GM19025 (cell line): Measurements from ENCODE around the gene CCZ1B.
"Not testable (repeated sequence)": the region's sequence is repeated elsewhere in the genome, so short reads cannot be mapped to it uniquely, and the experiment has no call there.

Experiments used
- ATAC-seq: cut with Tn5 transposase; IDR thresholded peaks from one replicate; pipeline ENCODE4 v1.9.1; 2021; ENCODE audit warnings: mild to moderate bottlenecking, low read depth, moderate library complexity; ENCODE audit not compliant: unreplicated experiment

The CCZ1B gene

DNA sequence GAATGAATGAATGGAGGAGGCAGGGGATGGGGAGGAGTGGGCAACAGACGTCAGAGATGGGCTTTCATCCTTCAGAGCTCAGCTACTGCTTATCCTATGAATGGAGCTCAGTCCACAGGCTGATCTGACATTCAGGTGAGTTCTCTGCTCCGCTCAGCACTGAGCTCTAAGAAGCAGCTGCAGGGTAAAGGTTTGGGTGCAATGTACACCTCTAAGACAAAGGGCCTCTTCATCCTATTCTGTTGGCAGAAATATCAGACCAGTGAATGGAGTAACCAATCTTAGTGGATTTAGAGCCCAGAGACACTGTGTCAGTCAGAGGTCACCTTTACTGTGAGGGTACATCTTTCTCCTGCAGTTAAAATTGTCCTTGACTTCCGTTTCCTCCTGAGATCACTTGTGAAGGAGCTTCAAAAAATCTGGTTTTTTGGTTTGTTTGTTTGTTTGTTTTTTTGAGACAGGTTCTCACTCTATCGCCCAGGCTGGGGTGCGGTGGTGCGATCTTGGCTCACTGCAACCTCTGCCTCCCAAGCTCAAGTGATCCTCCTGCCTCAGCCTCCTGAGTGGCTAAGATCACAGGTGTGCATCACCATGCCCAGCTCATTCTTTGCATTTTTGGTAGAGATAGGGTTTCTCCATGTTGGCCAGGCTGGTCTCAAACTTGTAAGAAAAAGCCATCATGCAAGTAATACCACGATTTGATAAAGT is 5.1 kb upstream of the CCZ1B start:
- ATAC-seq: no peak

DNA sequence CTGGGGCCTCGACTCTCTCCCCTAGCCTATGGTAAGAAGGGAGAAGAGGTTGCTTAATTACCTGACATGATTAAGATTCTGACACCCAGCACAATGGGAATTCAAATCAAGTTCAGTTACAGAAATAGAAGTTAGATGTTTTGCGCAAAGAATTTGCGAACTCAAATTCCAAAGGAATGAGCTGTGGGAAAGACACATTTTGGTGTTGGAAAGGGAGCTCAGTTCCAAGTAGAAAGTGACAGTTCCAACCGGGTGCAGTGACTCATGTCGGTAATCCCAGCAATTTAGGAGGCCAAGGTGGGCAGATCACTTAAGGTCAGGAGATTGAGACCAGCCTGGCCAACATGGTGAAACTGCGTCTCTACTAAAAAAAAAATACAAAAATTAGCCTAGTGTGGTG is 4.0 kb upstream of the CCZ1B start:
- not testable (repeated sequence) for ATAC-seq

DNA sequence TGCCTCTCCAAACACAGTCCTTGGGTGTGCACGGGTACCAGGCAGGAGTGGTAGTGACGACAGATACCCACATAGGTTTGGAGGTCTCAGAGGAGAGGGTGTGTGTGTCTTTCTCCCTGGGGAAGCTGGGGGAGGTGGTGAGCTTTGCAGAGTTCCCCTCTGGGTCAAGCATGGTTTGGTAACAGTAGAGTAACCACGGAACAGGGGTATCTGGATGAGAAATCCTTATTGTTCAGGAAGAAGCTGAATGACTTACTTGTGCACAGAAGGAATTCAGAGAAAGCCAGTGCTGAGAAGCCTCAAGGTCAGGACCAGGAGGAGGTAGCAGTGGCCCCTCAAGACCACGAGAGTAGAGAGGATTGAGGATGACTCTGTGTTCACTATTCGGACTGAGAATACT is 3.5 kb upstream of the CCZ1B start:
- not testable (repeated sequence) for ATAC-seq

DNA sequence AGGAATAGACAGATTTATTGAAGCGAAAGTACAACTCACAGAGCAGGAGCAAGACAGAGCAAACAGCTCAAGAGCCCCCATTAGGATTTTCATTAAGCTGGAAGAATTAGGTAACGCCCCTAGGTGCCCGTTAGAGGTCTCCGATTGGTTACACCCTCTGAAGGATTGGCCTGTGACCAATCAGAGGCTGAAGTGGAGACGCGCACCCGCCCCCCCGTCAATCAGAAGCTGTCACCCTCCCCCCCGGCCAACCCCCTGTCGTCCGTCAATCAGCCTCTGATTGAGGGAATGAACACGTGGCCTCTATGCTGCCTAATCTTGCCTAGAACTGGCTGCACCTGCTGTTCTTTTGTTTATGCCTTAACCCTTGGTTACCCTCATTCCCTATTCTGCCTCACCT is 1.1 kb upstream of the CCZ1B start:
- ATAC-seq: not testable (repeated sequence)

DNA sequence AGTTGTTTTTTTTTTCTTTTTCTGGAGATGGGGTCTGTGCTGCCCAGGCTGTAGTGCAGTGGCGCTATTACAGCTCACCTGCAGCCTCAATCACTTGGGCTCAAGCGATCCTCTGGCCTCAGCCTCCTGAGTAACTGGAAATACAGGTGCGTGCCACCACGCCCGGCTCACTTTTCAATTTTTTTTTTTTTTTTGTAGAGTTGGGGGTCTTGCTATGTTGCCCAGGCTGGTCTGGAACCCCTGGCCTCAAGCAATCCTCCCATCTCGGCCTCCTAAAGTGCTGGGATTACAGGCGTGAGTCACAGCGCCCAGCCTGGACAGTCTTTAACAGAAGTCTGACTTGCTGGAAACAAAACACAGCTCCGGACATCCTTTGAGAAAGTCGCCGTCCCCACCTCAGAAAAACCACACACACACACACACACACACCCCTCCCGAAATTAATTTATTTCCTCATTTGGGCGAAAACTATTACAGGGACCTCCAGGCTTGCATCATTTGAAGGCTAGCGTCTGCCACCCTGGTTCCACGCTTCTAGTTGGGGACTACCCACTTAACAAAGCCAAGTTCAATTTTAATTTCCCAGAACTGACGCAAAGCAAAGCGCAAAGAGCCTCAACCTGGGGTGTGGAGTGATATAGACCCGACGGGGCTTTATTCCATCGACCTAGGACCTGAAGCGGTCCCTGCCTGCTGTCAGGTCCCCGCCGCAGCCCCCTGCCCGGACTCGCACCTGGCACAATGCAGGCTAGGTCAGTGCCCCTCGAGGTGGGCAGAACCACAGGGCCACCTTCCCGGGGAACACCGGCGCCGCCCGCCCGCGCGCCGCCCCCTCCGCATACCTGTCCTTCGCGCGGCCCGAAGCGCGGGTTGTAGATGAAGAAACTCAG is 594 bp downstream of the CCZ1B start:
- ATAC-seq: peak; percentile 47

DNA sequence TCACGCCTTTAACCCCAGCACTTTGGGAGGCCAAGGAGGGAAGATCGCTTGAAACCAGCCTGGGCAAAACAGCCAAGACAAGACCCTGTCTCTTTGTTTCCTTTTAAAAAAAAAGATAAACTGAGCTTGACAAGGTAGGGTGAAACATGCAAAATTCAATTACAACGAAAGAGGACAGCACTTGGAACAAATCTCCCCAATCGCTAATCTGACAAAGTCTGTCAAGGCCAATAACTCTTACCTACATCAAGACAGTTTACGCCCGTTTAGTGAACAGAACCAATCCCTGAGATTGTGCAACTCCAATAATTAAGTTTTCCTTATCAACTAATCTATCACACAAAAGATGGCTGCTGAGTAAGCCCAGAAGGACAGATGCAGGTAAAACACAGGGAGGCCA is 4.5 kb downstream of the CCZ1B start:
- ATAC-seq: not testable (repeated sequence)

DNA sequence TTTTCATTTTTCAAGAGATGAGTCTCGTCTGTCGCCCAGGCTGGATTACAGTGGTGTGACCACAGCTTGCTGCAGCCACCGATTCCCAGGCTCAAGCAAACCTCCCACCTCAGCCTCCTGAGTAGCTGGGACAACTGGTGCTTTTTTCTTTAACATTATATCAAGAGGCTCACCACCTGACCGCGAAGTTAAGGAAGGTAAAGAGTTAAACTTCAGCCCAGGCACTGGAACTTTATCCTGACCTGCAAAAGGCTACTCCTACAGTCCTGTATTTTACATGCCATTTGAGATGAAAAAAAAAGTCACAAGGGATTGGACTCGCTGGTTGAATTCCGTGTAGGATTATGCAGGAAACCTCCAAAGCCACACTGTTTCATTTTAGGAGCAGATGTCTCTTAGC is 10.6 kb downstream of the CCZ1B start:
- not testable (repeated sequence) for ATAC-seq

DNA sequence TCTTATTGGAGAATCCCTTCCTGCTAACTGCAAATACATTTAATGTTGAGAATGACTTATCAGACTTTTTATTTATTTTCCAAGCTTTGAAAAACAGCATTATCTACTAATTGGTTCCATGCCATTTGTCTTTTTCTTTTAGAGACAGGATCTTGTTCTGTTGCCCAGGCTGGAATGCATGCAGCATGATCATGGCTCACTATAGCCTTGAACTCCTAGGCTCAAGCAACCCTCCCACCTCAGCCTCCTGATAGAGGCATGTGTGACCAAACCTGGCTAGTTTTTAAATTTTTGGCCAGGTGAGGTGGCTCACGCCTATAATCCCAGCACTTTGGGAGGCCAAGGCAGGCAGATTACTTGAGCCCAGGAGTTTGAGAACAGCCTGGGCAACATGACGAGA is 13.1 kb downstream of the CCZ1B start:
- ATAC-seq: not testable (repeated sequence)

DNA sequence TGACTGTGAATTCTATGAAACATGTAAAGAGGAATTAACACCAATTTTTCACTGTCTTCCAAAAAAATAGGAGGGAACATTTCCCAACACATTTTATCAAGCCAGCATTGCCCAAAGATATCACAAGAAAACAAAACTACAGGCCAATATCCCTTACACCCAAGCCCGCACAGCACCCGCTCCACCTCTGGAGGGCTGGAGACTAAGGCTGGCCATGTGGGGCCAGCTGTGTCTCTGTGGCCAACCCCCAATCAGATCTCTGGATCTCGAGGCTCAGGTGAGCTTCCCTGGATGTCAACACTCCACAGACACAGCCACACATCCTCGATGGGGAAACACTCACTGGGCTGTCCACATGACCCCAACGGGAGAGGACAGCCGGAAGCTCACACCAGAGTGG is 18.1 kb downstream of the CCZ1B start:
- ATAC-seq: not testable (repeated sequence)

DNA sequence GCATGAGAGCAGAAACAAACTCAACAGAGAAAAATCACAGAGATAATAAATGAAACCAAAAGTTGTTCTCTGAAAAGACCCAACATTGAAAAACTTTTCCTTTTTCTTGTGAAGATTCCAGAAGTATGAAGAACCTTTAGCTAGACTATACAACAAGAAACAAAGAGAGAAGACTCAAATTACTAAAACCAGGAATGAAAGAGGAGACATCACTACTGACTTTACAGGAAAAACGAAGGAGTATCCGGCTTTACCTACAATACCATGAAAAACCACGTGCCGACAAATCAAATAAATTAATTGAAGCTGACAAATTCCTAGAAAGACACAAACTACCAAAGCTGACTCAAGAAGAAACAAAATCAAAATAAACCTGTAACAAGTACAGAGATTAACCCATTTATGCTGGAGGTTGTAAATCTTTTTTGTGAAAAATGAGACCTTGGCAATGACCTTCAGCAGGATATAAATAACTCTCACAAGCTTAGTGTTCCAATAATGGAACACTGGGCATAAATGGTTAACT is 18.6 kb downstream of the CCZ1B start:
- ATAC-seq: not testable (repeated sequence)

DNA sequence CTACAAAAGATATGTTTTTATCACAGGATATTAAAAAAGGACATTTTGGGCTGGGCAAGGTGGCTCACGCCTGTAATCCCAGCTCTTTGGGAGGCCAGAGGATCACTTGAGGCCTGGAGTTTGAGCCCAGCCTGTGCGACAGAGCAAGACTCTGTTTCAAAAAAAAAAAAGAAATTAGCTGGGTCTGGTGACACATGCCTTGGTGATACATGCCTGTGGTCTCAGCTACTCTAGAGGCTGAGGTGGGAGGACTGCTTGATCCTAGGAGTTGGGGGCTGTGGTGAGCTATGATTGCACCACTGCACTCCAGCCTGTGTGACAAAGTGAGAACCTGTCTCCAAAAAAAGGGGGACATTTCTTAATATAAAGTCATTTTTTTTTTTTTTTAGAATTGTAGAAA is 25.7 kb downstream of the CCZ1B start:
- not testable (repeated sequence) for ATAC-seq

DNA sequence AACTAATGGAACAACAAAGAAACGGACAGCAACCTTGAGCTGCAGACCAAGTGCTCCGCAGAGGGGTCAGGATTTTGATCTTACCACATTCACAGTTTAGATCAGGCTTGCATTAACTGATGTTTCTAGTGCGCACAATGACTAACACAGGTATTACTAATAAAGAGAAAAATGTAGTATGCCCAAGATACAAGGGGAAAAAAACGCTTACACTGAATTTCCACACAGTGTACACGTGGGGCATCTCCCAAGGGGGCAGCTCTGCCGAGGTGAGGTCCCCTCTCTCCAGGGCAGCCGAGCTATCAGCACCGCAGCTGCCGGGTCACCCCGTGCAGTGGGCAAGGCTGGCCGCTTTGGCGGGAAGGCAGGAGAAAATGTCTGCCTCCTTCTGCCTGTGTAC is 26.2 kb downstream of the CCZ1B start:
- not testable (repeated sequence) for ATAC-seq

DNA sequence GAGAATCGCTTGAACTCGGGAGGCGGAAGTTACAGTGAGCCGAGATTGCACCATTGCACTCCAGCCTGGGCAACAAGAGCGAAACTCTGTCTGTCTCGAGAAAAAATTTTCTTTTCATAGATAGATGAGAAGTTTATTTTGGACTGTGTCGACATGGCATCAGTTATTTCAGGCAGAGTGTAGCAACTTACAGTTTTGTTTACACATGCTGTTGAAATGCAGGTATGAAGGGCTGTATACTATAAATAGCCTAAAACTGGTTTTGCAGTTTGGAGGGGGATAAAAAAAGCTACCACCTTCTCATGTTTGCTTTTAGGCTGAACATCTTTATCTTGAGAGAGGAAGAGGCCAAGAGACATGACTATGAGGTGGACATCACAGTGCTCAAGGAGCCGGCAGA is 28.0 kb downstream of the CCZ1B start:
- ATAC-seq: not testable (repeated sequence)

DNA sequence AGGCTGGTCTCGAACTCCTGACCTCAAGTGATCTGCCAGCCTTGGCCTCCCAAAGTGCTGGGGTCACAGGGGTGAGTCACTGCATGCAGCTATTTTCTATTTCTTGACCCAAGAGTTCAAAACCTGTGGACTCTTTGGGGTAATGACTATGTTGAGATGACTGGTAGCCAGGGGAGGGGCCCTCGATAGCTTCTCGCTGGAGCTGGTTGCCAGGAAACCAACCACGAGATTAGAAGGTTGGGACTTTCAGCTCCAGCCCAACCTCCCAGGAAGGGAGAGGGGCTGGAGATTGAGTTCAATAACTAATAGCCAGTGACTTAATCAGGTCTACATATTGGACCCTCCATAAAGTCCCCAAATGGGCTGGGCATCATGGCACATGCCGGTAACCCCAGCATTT is 28.9 kb downstream of the CCZ1B start:
- ATAC-seq: not testable (repeated sequence)

DNA sequence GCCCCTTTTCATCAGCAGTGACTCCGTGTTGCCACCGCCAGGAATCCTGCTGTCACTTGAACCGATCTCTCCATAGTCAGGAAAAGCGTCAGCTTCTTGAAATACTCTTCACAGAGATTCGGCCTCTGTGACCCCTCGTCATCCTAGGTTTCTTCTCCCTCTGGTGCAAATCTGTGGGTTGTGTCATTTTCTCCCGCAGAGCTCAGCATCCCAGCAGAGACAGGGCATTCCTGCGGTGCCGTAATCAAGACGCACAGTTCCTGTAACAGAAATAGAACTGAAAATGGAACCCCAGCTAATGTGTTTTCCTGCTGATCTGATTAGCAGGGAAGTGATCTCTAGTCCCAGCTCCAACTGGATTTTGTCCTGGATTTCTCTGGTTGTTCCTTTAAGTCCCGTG is 31.8 kb downstream of the CCZ1B start:
- ATAC-seq: not testable (repeated sequence)

DNA sequence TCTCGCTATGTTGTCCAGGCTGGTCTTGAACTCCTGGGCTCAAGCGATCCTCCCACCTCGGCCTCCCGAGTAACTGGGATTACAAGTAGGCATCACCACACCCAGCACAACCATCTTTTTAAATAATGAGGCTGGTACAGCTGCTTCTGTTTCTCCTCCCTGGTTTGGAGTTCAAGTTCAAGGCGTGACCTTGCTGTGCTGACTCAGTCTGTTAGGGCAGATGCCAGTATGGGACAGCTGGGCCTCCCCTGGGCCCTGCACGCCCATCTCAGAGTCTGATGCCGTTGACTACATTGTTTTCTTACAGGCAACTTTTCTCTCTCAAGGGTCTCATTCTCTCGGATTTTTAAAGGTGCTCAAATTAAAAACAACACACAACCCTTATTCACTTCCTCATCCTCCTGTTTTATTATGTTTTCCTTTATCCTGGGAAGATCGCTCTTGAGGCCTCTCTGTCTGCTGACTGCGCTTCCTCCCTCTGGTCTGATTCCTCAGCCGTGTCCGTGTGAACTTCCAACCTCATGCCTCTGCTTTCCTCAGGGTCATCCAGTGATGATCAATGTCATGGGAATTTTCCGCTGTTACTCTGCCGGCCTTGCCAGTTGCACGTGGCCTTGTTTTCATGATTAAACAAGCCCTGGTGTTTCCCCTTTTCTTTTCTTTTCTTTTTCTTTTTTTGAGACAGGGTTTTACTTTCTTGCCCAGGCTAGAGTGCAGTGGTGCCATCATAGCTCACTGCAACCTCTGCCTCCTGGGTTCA is 33.8 kb downstream of the CCZ1B start:
- not testable (repeated sequence) for ATAC-seq

DNA sequence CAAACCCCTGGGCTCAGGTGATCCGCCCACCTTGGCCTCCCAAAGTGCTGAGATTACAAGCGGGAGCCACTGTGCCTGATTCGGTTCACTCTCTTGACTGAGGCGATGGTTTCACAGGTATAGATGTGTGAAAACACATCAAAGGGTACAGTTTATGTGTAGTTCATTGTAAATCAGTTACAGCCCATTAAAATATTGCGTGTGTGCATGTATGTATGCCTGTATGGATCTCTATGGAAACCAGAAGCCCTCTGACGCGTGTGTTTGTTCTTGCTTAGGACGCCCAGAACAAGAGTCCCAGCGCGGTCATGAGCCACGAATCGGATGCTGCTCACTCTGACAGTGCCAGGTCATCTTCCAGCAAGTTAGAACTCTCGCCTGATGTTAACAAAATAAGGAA is 36.7 kb downstream of the CCZ1B start:
- ATAC-seq: not testable (repeated sequence)

DNA sequence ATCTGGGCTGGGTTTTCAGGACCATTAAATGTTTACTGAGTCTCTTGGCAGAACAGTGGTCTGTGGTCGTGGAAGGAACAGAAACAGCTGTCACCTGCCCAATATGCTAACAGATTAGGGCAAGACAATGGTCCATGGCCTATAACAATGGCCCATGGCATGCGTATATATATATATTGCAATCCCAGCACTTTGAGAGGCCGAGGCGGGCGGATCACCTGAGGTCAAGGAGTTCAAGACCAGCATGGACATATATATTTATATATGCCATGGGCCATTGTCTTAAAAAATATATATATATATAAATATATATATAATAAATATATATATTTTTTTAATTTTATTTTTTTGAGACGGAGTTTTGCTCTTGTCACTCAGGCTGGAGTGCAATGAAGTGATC is 44.5 kb downstream of the CCZ1B start:
- not testable (repeated sequence) for ATAC-seq

DNA sequence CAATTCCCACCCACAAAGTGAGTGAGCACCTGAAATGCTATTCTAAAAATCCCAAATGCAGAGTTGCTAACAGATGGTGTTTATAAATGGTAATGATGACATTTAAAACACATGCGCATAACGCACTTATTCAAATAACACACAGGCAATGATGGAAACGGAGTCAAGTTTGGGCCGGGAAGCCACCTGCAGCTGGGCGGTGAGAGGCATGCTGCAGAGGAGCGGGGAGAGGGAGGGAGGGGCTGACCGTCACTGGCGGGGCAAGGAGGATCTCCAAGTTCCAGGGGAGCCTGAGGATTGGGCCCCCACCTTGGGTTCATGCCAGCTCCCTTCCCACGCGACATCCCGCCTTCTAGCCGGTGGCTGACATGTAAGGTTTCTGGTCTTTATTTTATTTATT is 64.9 kb downstream of the CCZ1B start:
- ATAC-seq: not testable (repeated sequence)

DNA sequence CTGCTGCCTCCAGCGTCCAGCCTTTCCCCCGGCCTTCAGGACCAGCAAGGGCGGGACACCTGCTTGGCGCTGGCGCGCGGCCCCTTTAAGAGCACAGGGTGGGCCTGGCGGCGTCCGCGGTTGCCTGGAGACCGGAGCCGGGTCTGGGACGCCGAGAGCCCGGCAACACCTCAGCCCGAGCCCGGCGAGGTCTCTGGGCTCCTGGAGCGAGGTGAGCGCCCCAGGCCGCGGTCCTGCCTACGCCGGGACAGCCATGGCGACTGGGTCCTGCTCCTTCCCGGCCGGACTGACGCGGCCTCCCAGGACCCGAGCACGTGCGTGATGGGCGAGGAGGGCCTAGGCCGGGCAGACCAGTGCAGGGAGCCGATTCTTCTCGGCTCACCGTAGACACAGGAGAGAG is 72.1 kb downstream of the CCZ1B start, which contains the start of gene RSPH10B2:
Gene RSPH10B2, plus strand, starts transcription at position 140 of the 400 bp plus-strand sequence. CDS start 3,575 bp downstream, outside the sequence.
- not testable (repeated sequence) for ATAC-seq
